ENCODE measurements around the gene SVOP.

The SVOP gene

DNA sequence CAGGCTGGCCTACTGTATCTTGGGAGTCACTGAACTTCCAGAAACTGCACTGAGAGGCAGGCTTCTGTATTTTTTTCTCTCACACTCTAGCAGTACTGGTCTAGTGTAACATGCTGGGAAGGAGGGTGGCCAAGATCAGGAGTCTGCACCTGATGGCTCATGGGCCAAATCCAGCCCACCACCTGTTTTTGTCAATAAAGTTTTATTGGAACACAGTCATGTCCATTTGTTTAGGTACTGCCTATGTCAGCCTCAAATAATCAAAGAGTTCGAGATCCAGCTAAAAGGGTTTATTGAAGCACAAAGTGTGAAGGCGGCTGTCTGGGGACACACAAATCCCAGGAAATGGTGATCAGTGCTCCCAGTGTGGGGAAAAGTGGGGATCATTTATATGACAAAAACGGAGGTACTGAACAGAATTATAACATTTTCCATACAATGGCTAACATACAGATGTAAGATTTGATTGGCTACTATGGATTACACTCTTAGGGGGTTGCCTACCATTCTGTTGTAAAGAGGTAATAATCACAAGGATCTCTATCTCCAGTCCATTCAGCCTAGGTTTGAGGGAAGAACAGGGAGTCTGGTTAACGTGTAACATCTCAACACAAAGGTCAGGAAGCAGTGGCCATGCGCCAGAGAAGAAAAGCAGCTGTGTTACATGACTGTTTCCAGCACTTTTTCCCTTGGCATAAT lies 44.4 kb upstream of the SVOP start:
- Histone ChIP-seq H3K9ac (ENCODE audit: low read length) (no peak overlapping the region), H3K4me3 (ENCODE audit: insufficient read depth, low read length, poor library complexity, severe bottlenecking) (no peak overlapping the region), H3K9me3 (ENCODE audit: insufficient read depth, low read length) (no peaks in the 10 kb centered on the region), H2AFZ (ENCODE audit: low read depth, low read length, severe bottlenecking) (no peak overlapping the region), H3F3A (ENCODE audit: insufficient read depth) (peaks cover 25% of the 10 kb centered on the region), H3K27me3 (ENCODE audit: low read length) (no peaks in the 10 kb centered on the region), H4K20me1 (ENCODE audit: low read depth, low read length) (no peaks in the 10 kb centered on the region), H3K9me2 (replicated peaks; ENCODE audit: insufficient read depth, low read length) (no peaks in the 10 kb centered on the region), H3K36me3 (ENCODE audit: low read length) (peaks cover 4% of the 10 kb centered on the region; the same call in 1 of the 2 replicates), H3K79me2 (ENCODE audit: insufficient read depth, low read length) (no peaks in the 10 kb centered on the region), H3K4me2 (ENCODE audit: low read depth, low read length, poor library complexity, severe bottlenecking) (no peak overlapping the region), H3K27ac (ENCODE audit: low read depth, low read length) (no peak overlapping the region)
- TF ChIP-seq EZH2phosphoT487 (conservative IDR thresholded peaks at IDR 0.05; ENCODE audit: low read length): no peak
- TF ChIP-seq, protein P1, sequence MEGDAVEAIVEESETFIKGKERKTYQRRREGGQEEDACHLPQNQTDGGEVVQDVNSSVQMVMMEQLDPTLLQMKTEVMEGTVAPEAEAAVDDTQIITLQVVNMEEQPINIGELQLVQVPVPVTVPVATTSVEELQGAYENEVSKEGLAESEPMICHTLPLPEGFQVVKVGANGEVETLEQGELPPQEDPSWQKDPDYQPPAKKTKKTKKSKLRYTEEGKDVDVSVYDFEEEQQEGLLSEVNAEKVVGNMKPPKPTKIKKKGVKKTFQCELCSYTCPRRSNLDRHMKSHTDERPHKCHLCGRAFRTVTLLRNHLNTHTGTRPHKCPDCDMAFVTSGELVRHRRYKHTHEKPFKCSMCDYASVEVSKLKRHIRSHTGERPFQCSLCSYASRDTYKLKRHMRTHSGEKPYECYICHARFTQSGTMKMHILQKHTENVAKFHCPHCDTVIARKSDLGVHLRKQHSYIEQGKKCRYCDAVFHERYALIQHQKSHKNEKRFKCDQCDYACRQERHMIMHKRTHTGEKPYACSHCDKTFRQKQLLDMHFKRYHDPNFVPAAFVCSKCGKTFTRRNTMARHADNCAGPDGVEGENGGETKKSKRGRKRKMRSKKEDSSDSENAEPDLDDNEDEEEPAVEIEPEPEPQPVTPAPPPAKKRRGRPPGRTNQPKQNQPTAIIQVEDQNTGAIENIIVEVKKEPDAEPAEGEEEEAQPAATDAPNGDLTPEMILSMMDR (IDR thresholded peaks at IDR 0.05; ENCODE audit: insufficient read depth, low read length, poor library complexity, severe bottlenecking): no peak

DNA sequence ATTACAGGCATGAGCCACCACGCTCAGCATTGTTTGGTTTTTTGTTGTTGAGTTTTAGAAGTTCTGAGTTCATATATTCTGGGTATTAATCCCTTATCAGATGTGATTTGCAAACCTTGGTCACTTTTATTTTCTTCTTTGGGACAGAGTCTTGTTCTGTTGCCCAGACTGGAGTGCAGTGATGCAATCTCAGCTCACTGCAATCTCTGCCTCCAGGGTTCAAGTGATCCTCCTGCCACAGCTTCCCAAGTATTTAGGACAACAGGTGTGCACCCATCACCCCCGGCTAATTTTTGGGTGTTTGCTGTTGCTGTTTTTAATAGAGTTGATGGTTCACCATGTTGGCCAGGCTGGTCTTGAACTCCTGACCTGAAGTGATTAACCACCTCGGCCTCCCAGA lies 43.3 kb upstream of the SVOP start:
- TF ChIP-seq, protein P1 (IDR thresholded peaks at IDR 0.05; ENCODE audit: insufficient read depth, low read length, poor library complexity, severe bottlenecking): no peak
- TF ChIP-seq EZH2phosphoT487 (conservative IDR thresholded peaks at IDR 0.05; ENCODE audit: low read length): no peak
- Histone ChIP-seq H3K9me2 (replicated peaks; ENCODE audit: insufficient read depth, low read length) (no peaks in the 10 kb centered on the region), H2AFZ (ENCODE audit: low read depth, low read length, severe bottlenecking) (no peak overlapping the region), H3F3A (ENCODE audit: insufficient read depth) (peaks cover 33% of the 10 kb centered on the region), H3K36me3 (ENCODE audit: low read length) (peaks cover 4% of the 10 kb centered on the region; the same call in 1 of the 2 replicates), H3K4me2 (ENCODE audit: low read depth, low read length, poor library complexity, severe bottlenecking) (no peak overlapping the region), H3K27me3 (ENCODE audit: low read length) (no peaks in the 10 kb centered on the region), H3K27ac (ENCODE audit: low read depth, low read length) (no peak overlapping the region), H3K9me3 (ENCODE audit: insufficient read depth, low read length) (no peaks in the 10 kb centered on the region), H4K20me1 (ENCODE audit: low read depth, low read length) (no peaks in the 10 kb centered on the region), H3K4me3 (ENCODE audit: insufficient read depth, low read length, poor library complexity, severe bottlenecking) (no peak overlapping the region), H3K9ac (ENCODE audit: low read length) (no peak overlapping the region), H3K79me2 (ENCODE audit: insufficient read depth, low read length) (no peaks in the 10 kb centered on the region)

DNA sequence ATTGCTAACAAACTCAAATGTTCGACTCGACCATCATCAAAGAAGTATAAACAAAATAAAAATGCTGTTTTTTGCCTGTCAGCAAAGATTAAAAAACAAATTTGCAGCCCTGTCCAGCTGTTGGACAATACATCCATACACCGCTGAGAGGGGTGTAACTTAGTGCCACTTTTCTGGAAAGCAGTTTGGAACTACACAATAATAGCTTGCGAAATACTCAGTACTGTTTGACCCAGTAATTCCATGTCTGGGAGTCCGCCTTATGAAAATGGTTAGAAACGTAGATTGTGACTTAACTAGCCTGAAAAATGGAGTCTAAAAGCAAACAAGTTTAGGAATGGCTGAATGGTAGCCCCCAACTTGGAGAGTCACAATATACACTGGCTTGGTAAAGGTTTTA lies 37.9 kb upstream of the SVOP start:
- Histone ChIP-seq H3F3A (ENCODE audit: insufficient read depth) (peaks cover 43% of the 10 kb centered on the region), H3K27me3 (ENCODE audit: low read length) (no peaks in the 10 kb centered on the region), H3K4me2 (ENCODE audit: low read depth, low read length, poor library complexity, severe bottlenecking) (no peak overlapping the region), H3K9me3 (ENCODE audit: insufficient read depth, low read length) (no peaks in the 10 kb centered on the region), H3K9me2 (replicated peaks; ENCODE audit: insufficient read depth, low read length) (no peaks in the 10 kb centered on the region), H2AFZ (ENCODE audit: low read depth, low read length, severe bottlenecking) (no peak overlapping the region), H3K4me3 (ENCODE audit: insufficient read depth, low read length, poor library complexity, severe bottlenecking) (no peak overlapping the region), H3K9ac (ENCODE audit: low read length) (no peak overlapping the region), H3K79me2 (ENCODE audit: insufficient read depth, low read length) (peaks cover 4% of the 10 kb centered on the region; the same call in 1 of the 2 replicates), H3K27ac (ENCODE audit: low read depth, low read length) (peak overlapping the region; percentile 22; the same call in 1 of the 2 replicates), H3K36me3 (ENCODE audit: low read length) (peaks cover 7% of the 10 kb centered on the region), H4K20me1 (ENCODE audit: low read depth, low read length) (no peaks in the 10 kb centered on the region)
- TF ChIP-seq EZH2phosphoT487 (conservative IDR thresholded peaks at IDR 0.05; ENCODE audit: low read length): no peak
- TF ChIP-seq, protein P1 (IDR thresholded peaks at IDR 0.05; ENCODE audit: insufficient read depth, low read length, poor library complexity, severe bottlenecking): no peak

Measured in SU-DHL-6 (cell line).